CD4-positive, alpha-beta T cell treated with Interleukin-6 for 4 hours (primary cell): Measurements from ENCODE around the gene NDUFS5.
"Not testable (repeated sequence)": the region's sequence is repeated elsewhere in the genome, so short reads cannot be mapped to it uniquely, and the experiment has no call there.

Experiments
- DNase-seq: peaks from one replicate; pipeline ENCODE4 v3.0.0-alpha.2; 2020; ENCODE audit warnings: mixed read lengths

The NDUFS5 gene

DNA sequence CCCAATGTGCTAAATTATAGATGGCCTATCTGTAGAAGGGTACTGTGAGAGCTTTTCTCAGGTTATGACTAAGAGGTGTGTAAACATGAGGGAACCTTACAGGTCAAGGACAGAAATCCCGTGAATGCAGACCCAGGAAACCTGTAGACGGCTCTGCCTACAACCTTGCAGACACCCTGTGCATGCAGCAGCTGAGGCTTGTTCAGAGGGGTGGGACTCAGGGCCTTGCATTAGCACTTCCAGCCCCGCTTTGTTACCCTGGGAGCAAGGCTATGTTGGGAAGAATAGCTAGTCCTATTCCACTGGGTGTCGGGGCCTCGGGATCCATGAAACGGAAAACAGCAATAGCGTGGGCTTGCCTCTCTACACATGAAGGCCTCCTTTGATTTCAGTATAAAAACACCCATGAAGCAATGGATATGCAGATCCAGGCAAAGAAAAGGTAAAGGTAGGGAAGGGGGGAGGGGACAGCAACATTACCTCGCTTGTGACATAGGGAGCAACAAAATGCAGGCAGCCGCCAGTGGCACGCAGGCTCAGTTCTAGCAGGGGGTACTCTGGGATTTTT is 9.5 kb upstream of the NDUFS5 start:
- no peak for DNase-seq

DNA sequence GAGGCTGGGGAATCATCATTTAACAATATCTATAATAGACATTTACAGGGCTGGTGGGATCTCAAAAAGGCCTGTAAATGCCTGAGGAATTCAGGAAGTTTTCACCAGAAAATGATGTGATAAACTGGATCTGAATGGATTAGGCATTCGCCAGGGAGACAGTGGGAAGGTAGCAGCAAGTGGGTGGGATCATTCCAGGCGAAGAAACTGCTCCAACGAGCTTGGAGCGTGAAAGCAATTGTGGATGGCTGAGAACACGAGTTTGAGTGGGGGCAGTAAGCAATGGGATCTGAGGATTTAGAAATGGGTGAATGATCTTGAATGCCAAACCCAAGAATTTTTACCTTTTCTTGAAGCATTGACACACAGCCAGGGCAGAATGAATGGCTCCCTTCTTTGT is 8.9 kb upstream of the NDUFS5 start:
- DNase-seq: no peak

DNA sequence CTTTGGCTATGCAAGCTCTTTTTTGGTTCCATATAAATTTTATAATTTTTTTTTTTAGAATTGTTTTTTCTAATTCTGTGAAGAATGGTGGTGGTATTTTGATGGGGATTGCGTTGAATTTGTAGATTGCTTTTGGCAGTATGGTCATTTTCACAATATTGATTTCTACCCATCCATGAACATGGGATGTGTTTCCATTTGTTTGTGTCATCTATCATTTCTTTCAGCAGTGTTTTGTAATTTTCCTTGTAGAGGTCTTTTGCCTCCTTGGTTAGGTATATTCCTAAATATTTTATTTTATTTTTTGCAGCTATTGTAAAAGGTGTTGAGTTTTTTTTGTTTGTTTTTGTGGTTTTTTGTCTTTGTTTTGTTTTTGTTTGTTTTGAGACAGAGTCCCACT is 5.7 kb upstream of the NDUFS5 start:
- DNase-seq: not testable (repeated sequence)

DNA sequence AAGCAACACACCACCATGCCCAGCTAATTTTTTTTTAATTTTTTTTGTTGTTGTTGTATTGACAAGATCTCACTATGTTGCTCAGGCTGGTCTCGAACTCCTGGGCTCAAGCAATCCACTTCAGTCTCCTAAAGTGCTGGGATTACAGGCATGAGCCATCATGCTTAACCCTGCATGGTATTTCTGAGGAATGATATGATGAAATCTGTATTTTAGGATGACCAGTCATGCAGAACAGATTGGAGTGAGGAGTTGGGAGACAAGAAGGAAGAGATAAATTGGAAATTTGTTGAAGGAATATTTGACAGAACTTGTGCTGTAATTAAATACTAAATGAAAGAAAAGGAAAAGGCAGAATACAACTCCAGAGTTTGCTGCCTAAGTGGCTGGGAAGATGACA is 4.7 kb upstream of the NDUFS5 start:
- no peak for DNase-seq

DNA sequence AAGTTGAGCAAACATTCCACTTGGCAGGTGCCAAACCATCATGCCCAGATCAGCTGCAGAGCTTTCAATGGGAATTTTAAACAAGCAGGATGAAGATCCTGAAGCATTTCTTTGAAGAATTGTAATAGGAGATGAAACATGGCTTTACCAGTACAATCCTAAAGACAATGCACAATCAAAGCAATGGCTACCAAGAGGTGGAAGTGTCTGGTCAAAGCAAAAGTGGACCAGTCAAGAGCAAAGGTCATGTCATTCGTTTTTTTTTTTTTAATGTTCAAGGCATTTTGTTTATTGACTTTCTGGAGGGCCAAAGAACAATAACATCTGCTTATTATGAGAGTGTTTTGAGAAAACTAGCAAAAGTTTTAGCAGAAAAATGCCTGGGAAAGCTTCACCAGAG is 3.0 kb upstream of the NDUFS5 start:
- no peak for DNase-seq

DNA sequence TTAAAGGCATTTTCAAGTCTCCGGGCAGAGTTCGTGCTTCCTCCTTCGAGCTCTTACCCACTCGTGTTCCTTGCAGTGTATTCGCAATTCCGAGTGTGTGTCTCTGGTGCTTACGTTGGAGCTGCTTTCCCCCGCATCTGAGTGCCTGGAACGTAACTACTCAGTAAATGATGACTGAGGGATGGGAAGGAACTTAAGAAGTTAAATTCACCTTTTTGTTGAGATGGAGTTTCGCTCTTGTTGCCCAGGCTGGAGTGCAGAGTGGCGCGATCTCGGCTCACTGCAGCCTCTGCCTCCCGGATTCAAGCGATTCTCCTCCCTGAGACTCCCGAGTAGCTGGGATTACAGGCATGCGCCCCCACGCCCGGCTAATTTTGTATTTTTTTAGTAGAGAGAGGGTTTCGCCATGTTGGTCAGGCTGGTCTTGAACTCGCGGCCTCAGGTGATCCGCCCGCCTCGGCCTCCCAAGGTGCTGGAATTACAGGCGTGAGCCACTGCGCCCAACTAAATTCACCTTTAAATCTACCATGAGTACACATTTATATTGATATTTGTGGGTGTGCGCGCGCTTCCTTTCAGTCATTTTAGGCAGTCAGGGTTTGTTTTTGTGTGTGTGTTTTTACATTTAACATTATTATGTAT is 837 bp downstream of the NDUFS5 start:
- no peak for DNase-seq

DNA sequence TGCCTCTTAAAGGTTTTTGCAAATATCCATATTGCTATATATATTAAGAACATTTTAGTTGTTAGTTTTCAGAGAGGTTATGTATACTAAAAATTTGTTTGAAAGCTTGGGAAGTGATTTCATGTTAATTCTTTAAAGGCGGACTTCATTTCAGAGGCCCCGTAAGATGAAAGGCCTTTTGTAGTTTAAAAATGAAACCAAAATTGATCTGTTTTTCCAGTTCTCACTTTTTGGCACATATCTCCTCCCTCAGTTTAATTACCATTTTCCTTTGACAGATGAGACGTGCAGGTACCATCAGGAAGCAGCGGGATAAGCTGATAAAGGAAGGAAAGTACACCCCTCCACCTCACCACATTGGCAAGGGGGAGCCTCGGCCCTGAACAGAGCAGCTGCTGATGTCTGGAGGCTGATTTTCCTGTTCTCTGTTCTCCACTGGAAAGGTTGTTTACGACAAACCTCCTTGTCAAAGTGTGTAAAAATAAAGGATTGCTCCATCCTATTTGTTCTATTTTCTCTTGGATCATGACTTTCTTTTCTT is 8.0 kb downstream of the NDUFS5 start:
- peak; percentile 4 for DNase-seq

DNA sequence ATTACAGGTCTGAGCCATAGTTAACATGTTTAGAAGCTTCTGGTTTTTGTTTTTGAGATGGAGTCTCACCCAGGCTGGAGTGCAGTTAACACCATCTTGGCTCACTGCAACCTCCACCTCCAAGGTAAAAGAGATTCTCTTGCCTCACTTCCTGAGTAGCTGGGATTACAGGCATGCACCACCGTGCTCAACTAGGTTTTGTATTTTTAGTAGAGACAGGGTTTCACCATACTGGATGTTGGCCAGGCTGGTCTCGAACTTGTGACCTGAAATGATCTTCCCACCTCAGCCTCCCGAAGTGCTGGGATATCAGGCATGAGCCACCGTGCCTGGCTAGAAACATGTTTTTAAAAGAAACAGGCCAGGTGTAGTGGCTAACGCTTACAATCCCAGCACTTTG is 10.5 kb downstream of the NDUFS5 start:
- no peak for DNase-seq

DNA sequence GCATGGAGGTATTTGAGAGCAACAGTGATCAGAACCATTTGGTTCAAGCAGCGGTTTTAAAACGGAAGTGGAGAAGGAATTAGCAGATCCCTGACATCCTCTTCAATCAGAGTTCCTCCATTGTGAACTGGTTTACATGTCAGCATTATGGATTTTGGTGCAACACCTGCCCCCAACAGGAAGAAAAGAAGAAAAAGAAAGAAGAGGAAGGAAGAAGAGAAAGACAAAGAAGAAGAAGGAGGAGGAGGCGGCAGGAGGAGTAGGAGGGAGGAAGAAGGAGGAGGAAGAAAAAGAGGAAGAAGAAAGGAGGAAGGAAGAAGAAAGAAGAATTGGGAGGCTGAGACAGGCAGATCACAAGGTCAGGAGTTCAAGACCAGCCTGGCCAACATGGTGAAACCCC is 17.4 kb downstream of the NDUFS5 start:
- DNase-seq: no peak

DNA sequence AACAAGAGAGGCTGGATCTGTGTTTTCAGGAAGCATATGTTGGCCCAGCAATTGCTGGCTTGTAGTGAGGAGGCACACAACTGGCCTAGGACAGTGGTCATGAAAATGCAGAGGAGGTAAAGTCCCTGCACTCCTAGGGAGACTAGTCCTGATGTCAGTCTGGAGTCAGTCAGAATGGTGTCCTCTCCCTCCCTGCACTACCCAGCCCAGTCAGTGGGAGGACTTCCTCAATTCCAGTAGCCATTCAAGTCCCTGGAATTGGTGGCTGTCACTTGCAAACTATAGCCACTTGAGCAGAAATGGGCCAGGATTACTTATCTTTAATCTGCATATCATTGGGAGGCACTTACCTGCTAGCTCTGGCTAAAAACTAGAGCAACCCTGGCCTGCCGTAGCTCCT is 18.6 kb downstream of the NDUFS5 start:
- no peak for DNase-seq

DNA sequence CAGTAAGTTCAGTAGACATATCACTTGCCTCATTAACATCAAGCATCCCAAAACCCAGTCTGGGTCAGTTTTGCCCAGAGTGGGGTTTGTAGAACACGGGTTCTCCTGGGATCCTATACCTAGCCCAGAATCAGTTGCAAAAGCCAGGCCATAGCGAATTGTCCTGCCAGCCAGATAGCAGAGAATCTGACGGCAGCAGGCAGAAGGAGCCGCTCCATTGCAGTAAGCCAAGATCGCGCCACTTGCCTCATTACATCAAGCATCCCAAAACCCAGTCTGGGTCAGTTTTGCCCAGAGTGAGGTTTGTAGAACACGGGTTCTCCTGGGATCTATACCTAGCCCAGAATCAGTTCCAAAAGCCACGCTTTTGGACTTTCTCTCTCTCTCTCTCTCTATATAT is 19.1 kb downstream of the NDUFS5 start:
- no peak for DNase-seq

DNA sequence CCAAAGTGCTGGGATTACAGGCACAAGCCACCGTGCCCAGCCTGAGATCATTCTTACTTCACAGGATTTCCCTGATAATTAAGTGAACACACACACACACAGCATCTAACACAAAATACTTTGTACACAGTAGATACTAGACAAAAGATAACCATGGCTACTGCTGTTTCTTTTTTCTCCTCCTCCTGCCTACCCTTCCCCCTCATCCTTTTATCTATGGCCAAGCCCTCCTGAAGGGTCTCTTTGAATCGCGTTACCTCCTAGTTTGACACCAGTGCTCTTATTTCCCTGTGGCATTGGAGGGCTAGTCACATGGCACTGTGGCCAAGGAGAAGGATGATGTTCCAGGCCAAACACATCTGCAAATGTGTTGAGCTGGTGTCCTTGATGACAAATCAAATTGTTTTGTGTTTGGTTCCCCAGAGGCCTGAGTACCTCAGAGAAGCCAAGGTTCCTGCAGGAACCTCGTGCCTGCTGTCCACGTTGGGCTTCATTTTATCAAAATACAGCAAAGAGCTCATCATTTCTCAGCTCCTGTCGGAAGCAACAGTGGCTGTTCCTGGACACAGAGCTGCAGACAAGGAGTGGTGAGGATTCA is 20.6 kb downstream of the NDUFS5 start:
- DNase-seq: no peak

DNA sequence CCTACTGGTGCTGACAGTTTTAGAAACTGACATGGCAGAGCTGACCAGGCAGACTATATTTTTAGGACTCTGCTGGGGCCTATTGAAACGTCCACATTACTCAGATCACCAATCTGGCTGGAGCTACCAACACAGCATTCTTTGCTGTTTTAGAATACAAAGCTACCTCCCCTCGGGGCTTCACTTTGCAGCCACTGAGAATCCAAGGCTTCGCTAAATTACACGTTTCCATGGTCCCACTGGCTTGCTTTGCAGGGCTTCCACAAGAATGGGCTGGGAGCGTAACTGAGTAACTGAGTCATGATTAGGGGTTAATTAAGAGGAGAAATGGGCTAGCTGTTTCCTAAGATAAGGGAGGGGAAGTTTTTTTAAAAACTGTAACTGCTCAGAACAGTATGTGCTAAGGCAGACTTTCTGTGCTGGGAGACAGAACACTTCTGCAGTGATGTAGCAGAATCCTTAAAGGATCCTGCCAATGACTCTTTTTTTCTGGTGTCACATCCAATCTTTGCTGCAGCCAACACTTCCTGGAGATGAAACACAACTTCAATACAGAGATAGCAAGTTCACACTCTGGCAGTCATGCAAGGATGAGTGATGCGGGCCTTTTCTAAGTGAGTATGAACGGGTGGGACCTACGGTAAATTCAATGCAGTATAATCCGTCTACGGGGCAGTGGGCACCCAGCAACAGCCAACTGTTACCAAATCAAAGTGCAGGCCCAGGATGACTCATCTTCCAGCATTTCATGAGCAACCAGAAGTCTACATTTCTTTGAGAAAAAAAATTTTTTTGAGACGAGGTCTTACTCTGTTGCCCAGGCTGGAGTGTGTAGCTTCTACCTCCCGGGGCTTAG is 21.5 kb downstream of the NDUFS5 start:
- DNase-seq: no peak

DNA sequence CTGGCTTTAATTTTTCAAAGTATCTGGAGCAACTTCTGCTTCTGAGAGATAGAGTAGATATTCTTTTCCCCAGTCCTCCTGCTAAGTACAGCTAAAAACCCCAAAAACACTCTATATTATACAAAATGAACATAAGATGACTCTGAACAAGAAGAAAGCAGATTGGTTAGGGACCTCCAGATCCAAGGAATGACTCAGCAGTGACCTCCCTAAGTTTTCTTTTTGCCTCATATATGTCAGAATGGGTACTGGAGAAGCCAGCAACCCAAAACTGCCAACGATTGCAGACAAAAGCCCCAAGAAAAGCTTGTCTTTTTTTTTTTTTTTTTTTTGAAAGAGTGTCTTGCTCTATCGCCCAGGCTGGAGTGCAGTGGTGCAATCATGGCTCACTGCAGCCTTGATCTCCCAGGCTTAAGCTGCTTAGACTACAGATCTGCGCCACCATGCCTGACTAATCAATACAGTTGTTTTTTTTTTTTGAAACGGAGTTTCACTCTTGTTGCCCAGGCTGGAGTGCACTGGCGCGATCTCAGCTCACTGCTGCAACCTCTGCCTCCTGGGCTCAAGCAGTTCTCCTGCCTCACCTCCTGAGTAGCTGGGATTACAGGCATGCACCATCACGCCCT is 22.7 kb downstream of the NDUFS5 start:
- DNase-seq: no peak

DNA sequence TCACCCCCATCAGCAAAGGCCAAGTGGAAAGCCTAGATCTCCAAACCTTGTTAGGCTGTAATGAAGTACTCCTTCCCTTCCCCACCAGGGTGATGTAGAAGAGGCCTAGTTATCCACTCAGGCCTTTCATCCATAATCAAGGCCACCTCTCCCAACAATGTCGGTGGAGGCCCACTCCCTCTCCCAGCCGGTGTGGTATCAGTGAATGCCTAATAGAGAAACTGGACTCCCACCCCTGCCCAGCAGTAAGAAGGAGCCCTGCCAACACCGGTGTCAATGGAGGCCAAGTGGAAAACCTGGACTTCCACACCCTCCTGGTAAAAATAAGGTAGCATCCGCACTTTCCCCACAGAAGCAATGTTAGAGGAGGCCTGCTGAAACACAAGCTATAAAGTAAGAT is 23.9 kb downstream of the NDUFS5 start:
- no peak for DNase-seq

DNA sequence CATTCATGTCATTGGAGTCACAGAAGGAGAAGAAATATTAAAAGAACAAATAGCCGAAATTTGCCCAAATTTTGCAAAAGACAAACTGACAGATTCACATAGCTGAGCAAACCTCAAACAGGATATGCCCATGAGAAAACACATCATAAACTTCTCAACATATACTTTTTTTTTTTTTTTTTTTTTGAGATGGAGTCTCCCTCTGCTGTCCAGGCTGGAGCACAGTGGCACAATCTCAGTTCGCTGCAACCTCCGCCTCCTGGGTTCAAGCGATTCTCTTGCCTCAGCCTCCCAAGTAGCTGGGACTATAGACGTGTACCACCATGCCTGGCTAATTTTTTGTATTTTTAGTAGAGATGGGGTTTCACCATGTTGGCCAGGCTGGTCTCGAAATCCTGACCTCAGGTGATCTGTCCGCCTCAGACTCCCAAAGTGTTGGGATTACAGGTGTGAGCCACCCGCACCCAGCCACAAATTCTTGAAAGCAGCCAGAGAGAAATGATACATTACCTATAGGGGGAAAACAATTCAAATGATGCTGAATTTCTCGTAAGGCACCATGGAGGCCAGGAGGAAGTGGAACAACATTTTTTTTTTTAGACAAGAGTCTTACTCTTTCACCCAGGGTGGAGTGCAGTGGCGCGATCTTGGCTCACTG is 25.2 kb downstream of the NDUFS5 start:
- not testable (repeated sequence) for DNase-seq

DNA sequence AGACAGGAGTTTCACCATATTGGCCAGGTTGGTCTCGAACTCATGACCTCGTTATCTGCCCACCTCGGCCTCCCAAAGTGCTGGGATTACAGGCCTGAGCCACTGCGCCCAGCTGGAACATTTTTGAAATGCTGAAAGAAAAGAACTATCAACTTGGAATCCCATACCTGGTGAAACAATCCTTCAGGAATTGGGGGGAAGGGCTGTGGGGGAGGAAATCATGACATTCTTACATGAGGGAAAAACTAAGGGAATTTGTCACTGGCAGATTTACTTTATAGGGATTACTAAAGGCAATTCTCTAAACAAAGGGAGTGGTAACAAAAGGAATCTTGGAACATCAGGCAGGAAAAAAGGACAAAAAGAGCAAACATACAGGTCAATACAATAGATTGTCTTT is 25.8 kb downstream of the NDUFS5 start:
- DNase-seq: no peak

DNA sequence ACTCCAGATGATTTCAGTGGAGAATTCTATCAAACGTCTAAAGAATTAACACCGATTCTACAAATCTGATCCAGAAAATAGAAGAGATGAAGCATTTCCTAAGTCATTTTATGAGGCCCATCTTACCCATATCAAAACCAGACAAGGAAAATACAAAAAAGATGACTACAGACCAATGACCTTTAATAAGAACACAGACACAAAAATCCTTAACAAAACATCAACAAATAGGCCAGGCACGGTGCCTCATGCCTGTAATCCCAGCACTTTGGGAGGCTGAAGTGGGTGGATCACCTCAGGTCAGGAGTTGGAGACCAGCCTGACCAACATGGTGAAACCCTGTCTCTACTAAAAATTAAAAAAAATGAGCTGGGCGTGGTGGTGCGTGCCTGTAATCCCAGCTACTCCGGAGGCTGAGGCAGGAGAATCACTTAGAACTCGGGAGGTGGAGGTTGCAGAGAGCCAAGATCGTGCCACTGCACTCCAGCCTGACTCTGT is 29.1 kb downstream of the NDUFS5 start:
- DNase-seq: not testable (repeated sequence)

DNA sequence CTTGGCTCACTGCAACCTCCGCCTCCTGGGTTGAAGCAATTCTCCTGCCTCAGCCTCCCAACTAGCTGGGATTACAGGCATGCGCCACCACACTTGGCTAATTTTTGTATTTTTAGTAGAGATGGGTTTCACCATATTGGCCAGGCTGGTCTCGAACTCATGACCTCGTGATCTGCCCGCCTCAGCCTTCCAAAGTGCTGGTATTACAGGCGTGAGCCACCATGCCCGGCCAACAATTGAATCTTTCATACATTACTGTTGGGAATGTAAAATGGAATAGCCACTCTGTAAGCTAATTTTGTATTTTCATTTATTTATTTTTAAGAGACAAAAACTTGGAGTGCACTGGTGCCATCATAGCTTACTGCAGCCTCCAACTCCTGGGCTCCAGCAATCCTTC is 35.4 kb downstream of the NDUFS5 start:
- not testable (repeated sequence) for DNase-seq

DNA sequence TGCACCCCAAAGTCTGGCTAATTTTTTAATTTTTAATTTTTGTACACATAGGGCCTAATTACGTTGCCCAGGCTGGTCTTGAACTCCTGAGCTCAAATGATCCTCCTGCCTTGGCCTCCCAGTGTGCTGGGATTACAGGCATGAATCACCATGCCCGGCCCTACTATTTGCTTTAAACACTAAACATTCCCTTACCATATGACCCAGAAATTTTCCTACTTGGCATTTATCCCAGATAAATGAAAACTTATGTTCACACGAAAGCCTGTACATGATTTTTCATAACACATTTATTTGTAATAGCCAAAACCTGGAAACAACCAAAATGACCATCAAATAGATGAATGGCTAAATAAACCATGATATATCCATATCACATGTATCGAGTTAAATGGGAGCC is 35.8 kb downstream of the NDUFS5 start:
- no peak for DNase-seq

DNA sequence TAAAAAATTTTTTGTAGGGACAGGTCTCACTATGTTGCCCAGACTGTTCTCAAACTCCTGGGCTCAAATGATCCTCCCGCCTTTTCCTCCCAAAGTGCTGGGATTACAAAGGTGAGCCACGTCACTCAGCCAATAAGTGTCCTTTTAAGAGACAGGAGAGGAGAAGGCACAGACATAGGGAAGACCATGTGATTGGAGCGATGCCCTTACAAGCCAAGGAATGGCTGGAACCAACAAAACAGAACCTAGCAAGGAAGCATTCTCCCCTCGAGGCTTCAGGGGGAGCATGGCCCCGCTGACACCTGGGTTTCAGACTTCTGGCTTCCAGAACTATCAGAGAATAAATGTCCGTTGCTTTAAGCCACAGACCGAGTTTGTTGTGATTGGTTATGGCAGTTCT is 37.0 kb downstream of the NDUFS5 start:
- no peak for DNase-seq

DNA sequence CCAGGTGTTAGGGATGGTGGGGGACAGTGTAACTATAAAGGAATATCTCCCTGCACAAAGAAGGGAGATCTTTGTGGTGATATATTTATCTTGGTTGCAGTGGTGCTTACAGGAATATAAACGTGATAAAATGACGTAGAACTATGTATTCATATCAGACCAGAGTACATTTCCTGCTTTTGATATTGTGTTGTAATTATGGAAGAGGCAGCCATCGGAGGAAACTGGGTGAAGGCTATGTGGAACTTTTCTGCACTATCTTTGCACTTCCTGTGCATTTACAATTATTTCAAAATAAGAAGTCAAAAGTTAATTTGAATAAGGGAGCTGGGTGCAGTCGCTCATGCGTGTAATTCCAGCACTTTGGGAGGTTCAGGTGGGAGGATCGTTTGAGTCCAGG is 37.6 kb downstream of the NDUFS5 start:
- DNase-seq: no peak
